ENCODE data around the gene NAA80. TPM values are rescaled to one million over a fixed set of nuclear protein-coding genes. Genes with fewer than 3 reads are reported as not detected.

The NAA80 gene
- total and polyA plus RNA-seq, 2 of the 13 experiments (the other 11 are each of a cell fraction or from before 2014, with no cell fraction given) = 3.4 to 8.7 TPM

- TF ChIP-seq ZBTB39 (CRISPR knock-in tag; IDR thresholded peaks at IDR 0.05) (0 out of 2 replicates have a peak, but pooled peaks have one; percentile 15), HNF4G (IDR thresholded peaks at IDR 0.05; ENCODE audit: borderline replicate concordance, low read depth, low read length) (peak; percentile 50; the same call in 1 of the 2 replicates), HNF4G (CRISPR knock-in tag; IDR thresholded peaks at IDR 0.05; ENCODE audit: borderline replicate concordance, low read depth) (no peak), PHF8 (CRISPR knock-in tag; IDR thresholded peaks at IDR 0.05) (peak; percentile 33; the same call in 1 of the 2 replicates), HNF4A (CRISPR knock-in tag; IDR thresholded peaks at IDR 0.05) (peak; percentile 80), MIER3 (CRISPR knock-in tag; IDR thresholded peaks at IDR 0.05; ENCODE audit: borderline replicate concordance) (peak; percentile 21; the same call in 1 of the 2 replicates), ZNF367 (CRISPR knock-in tag; IDR thresholded peaks at IDR 0.05; ENCODE audit: borderline replicate concordance) (no peak), ZNF350 (CRISPR knock-in tag; IDR thresholded peaks at IDR 0.05; ENCODE audit: borderline replicate concordance, low read depth) (peak; percentile 71; the same call in 1 of the 2 replicates), ZNF614 (CRISPR knock-in tag; IDR thresholded peaks at IDR 0.05; ENCODE audit: borderline replicate concordance) (0 out of 2 replicates have a peak, but pooled peaks have one; percentile 38), ZXDC (CRISPR knock-in tag; IDR thresholded peaks at IDR 0.05) (peak; percentile 29; the same call in 1 of the 2 replicates), DDIT3 (CRISPR knock-in tag; IDR thresholded peaks at IDR 0.05) (no peak), LCORL (IDR thresholded peaks at IDR 0.05) (no peak), LCORL (CRISPR knock-in tag; IDR thresholded peaks at IDR 0.05) (peak; percentile 43; the same call in 1 of the 2 replicates)
Measured at GRCh38 chr3:50324351-50325112, 25.3 kb upstream of the NAA80 start (continued).
